GM18870 (cell line): Measurements from ENCODE around the gene RBM5.

ENCODE experiments used
- ATAC-seq: cut with Tn5 transposase; IDR thresholded peaks from one replicate; pipeline ENCODE4 v1.9.1; 2021; ENCODE audit warnings: moderate library complexity; ENCODE audit not compliant: unreplicated experiment

Gene RBM5

DNA sequence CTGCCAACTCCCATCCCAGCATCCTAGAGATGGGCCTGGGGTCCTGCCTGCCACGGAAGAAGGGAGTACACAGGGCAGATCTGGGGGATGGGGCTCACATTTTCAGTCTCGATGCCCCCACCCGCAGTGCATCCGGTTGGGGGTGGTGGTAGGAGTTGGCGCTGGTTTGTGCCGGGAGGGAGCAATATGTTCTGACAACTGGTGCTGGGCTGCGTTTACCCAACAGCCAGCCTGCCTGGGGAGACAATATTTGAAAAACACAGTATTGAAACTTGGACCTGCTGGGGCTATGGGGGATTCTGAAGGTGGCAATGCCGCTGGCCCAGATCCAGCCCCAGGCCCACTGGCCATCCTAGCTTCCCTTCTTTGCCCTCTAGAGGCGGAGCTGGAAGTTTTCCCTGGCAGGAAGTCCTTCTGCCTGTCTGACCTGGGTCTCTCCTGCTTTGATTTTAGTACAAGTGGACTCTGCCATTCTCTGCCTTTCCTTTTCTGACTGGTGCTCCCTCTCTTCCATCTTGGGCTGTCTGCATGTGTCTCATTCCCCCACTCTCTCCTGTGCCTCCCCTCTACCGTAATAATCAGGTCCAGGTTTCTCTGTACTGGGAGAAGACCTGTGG, 69.9 kb downstream of the RBM5 start:
- no peak for ATAC-seq

DNA sequence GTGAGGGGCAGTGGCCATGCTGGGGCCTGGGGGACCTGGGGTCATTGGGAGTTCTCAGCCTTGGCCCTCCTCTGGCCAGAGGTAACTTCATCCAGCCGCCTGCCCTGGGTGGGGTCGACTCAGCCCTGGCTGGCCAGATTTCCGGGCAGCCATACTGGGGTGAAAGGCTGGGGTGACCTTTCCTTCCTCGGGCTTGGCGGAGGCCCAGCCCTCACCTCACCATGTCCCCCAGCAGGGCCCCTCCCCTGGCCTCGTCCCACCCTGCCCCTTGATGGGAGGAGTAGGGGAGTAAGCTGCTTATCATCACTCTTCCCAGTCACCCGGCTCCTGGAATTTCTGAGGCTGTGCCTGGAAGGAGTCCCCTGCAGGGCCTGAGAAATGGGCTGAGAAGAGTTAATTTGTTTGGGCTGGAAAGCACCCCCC, 71.9 kb downstream of the RBM5 start:
- ATAC-seq = no peak

DNA sequence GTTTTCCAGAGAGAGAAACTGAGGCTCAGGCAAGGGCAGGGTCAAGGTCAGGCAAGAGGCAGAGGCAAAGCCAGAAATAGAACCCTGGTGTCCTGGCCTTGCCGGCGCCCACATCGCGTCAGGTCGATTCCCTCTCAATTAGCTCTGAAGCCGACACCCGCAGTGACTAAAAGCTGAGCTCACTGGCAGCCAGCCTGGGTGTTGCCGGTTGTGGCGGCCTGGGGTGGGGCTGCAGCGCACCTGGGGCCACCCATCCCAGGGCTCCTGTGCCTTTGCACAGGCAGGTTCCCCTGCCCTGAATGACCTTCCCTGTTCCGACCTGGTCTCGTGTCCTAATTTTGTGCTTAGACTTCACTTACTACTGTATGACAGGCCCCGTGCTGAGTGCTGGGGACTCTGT, 72.6 kb downstream of the RBM5 start:
- ATAC-seq = no peak

DNA sequence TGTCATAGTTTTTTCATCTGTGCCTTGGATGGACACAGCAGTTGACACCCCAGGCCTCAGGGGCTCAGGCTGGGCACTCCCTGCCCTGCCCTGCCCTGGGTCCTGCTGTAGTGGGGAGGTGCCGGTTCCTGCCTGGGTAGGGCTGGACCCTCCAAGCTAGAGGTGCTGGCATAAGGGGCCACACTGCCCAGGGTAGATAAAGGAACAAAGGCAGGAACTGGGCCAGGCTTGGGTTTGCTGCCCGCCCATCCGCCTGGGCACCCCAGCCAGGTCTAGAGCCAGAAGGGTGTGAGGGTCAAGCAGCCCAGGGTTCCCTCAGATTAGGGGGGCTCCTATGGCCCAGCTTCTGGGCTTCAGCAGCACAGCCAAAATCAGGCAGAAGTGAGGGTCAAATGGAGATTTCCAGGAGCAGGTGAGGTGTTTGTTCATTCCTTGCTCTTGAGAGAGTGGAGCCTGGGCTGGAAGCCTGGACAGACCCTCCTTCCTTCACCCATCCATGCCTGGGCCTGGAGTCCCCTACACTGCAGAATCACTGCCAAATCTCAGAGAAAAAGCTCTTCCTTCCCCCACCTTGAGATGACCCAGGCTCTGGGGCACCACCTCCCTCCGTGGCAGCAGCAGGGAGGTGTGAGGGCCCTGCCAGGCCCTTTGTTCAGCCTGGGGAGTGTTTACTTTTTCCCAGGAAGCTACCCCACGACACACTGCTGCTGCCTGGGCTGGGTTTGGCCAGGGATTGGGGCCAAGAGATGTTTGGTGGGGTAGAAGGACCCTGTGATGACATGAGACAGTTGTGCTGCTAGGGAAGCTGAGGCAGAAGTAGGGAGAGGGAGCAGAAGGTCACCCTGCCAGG, 73.5 kb downstream of the RBM5 start:
- ATAC-seq = no peak

GRCh38 chr3:50163572-50164455, 75.1 kb downstream of the RBM5 start:
- no peak for ATAC-seq

DNA sequence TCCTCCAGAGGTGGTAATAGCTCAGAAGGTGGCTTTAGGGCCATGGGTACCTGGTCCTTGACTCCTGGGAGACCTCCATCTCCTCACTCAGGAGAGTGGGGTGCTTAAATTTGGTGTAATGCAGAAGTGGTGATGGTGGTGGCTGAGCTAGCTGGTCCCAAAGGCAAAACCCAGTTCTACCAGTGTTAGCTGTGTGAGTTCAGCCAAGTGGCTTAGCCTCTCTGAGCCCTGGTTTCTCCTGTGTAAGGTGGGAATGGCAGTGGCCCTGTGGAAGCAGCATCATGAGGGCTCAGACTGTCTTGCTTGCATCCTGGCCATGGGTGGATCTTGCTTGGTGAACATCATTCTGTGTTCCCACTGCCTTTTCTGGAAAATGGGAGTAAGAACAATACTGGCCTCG, 75.8 kb downstream of the RBM5 start:
- ATAC-seq = no peak

- no peak for ATAC-seq
These were observed 76.5 kb downstream of the RBM5 start for GRCh38 chr3:50164984-50165909.

DNA sequence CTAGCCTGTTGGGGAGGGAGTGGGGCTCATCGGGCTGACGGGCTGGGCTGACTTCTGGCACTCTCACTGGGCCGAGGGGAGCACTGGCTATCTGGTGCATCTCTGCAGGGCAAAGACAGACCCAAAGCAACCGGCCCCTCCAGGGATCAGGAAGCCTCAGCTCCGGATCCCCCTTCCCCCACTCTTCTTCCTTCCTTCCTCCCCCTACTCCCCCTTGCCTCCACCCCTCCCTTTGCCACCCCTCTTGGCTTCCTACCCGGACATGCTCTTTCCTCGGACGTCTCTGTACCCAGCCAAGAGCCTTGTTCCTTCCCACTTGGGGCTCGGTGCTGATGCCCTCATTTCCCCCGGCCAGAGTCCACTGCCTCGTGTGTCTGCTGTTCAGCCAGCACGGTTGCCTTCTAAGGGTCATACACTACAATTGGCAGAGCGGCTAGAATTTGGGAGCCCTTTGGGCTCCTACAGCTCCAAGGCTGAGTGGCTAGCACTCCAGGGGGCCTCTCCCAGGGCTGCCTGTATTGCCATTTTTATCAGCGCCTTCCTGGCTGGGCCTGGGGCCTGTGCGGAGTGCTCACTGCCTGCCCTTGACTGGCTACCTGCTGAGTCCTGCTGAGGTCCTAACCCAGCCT, 77.3 kb downstream of the RBM5 start:
- ATAC-seq = no peak

DNA sequence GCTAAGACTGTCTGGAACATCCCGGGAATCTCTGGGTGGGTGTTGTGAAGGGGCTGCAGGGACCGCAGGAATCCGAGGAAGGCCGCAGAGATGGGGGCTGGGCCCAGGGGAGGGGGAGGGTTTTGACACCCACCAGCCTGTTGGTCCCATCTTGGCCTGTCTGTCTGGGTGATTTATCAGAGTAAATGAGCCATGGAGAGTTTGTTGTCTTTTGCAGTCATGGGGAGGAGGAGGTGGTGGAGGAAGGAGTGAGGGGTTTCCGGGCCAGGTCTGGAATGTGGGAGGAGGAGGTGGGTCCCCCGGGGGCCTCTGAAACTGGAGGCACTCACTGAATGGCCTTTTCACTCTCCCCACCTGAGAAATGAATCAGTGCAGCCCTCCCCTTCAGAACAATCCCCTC, 77.9 kb downstream of the RBM5 start:
- ATAC-seq = no peak

DNA sequence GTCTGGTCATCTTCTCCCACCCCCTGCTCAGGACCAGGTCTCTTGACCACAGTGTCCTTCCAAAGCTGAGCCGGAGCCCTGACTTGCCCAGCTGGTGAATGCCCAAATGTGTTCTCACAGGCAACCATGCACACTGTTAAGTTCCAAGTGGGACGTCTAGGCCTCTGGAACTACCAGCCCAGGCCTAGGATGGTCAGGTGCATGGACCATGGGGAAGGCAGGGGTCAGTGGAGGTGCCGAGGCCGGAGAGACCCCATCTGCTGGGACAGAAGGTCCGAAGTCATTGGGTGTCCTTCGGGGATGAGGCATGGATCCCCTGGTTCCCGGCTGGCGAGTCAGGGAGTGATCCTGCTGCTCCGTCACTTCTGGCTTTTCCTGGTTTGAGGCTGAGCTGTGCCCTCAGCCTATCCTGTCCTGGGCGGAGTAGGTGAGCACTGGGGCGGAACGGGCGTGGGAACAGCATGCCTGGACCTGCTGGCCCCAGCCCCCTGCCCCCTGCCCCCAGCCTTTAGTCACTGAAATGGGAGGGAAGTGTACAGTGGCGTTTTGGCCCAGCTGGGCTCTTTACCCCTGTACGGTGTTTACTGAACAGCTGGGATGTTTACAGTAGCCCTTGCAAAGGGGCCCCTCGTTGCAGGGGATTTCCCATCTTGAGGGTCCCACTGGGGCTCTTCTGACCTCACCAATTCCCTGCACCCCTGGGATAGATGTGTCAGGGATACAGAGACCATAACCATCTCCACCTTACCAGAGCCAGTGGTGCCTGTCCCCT, 78.5 kb downstream of the RBM5 start:
- no peak for ATAC-seq

GRCh38 chr3:50167841-50168209, 79.1 kb downstream of the RBM5 start:
- no peak for ATAC-seq

- no peak for ATAC-seq
These were observed 79.7 kb downstream of the RBM5 start for GRCh38 chr3:50168388-50168787.
